Heart left ventricle (tissue), 16 donors: ENCODE results near the gene ALAS1. TPM values are rescaled to one million over a fixed set of nuclear protein-coding genes. Genes with fewer than 3 reads are reported as not detected.

Experiments
- ATAC-seq, 4 donors: fragments of 200-7000 bp; cut with Tn5 transposase; one replicate each; pipeline ENCODE4 v1.9.1; 2020 to 2022; ENCODE audit warnings: moderate library complexity in 4 of 4, mild to moderate bottlenecking in 3 of 4, moderate number of reproducible peaks in 1 of 4
- DNase-seq, 5 donors: peaks; one replicate each; pipeline ENCODE4 v3.0.0-alpha.2; 2020
- H3K27ac ChIP-seq, 12 donors: fragments of 200-600 bp; sonication (generic) in 4 of 12; one replicate each; pipeline versions ENCODE4 v1.5.0 to v1.8.0; 2016 to 2022; ENCODE audit warnings: mild to moderate bottlenecking in 2 of 12
- H3K27me3 ChIP-seq, 9 donors: fragments of 200-600 bp; sonication (generic) in 2 of 9; one replicate each; pipeline versions ENCODE4 v1.5.1 to v1.8.0; 2016 to 2022; ENCODE audit warnings: mild to moderate bottlenecking in 3 of 9
- H3K36me3 ChIP-seq, 9 donors: fragments of 200-600 bp; sonication (generic) in 2 of 9; one replicate each; pipeline versions ENCODE4 v1.5.0 to v1.8.0; 2018 to 2022; ENCODE audit warnings: mild to moderate bottlenecking in 2 of 9
- H3K4me1 ChIP-seq, 12 donors: fragments of 200-600 bp; sonication (generic) in 4 of 12; one replicate each; pipeline versions ENCODE4 v1.5.0 to v1.8.0; 2016 to 2022; ENCODE audit warnings: mild to moderate bottlenecking in 3 of 12
- H3K4me3 ChIP-seq, 12 donors: fragments of 200-600 bp; sonication (generic) in 4 of 12; one replicate each; pipeline versions ENCODE4 v1.5.0 to v1.8.0; 2017 to 2022; ENCODE audit warnings: mild to moderate bottlenecking in 9 of 12, moderate library complexity in 4 of 12
- H3K9me3 ChIP-seq, 12 donors: fragments of 200-600 bp; sonication (generic) in 4 of 12; one replicate each; pipeline versions ENCODE4 v1.5.0 to v1.8.0; 2016 to 2022; ENCODE audit warnings: mild to moderate bottlenecking in 1 of 12
- CTCF ChIP-seq, 12 donors: fragments of 200-600 bp; sonication (generic) in 4 of 12; IDR thresholded peaks; one replicate each; pipeline versions ENCODE4 v1.5.0 to v1.8.0; 2018 to 2022; ENCODE audit warnings: antibody characterized with exemption in 12 of 12, mild to moderate bottlenecking in 5 of 12
- POLR2A ChIP-seq, 2 donors: fragments of 450-650 bp; IDR thresholded peaks; one replicate each; pipeline ENCODE4 v1.6.1; 2017; ENCODE audit warnings: antibody characterized with exemption in 2 of 2, mild to moderate bottlenecking in 2 of 2, moderate library complexity in 2 of 2
- WGBS, 4 donors: extraction: QIAGEN DNeasy Blood & Tissue Kit in 2 of 4; methylation state at CpG; one replicate each; pipeline versions ENCODE4 v1.1.5 to v1.1.7; 2013 to 2018; 5-methylcytosine and 5-hydroxymethylcytosine counted together
- intact Hi-C, 10 donors: fragments of 100-400 bp; cut with DNase I; formaldehyde crosslinking; loops; one replicate each; pipeline versions ENCODE4 v1.11.1 to v1.14.2; 2022
- polyA plus RNA-seq, 2 donors: library from polyadenylated mRNA; stranded (reverse); fragments of 200-250 nt; gene quantifications; one replicate each; pipeline ENCODE4 v1.2.3, GENCODE V29; 2013
- total RNA-seq, 9 donors: library from RNA; depleted of rRNA in 2 of 9; stranded (reverse); fragments of >200 nt in 2 of 9; fragmentation: NEBNext Ultra II Directional in 3 of 9; extraction: Animal tissue kit (Norgen Biotek cat#: 25700) in 3 of 9; gene quantifications; one replicate each; pipeline versions ENCODE4 v1.1.0 to v1.2.4, GENCODE V29; 2016 to 2023
- donor health status: ischemic (EF 13 %, LVEDD 7.1; RV severe dilation, severe dysfunction).
- donor health status: healthy with polysubstance abuse.
- donor health status: DM: no; HTN: yes; CAD: no.
- donor health status: DM: no; HTN: no; CAD: no.
- donor health status: ischemic (EF 25% LVEDD 6.9; RV normal size, moderate dysfunction).
- donor health status: ischemic (EF 25% LVEDD 5.7; RV mildly dilated, moderate dysfunction).
- donor health status: healthy.
- donor health status: DM: yes; HTN: yes; CAD: no.
- donor health status: ischemic (EF 35%, LVEDD 5.7; RV mildly dilated, moderate dysfunction).
- donor health status: nonischemic (EF 11% LVEDD 7.7; RV severe dilation, severe dysfunction).
- donor health status: DM: yes; HTN: yes; CAD: no.
- donor health status: PGD.
- donor health status: ischemic (EF 29% LVEDD 5.4; RV normal size, mild dysfunction).
- donor health status: nonischemic (EF 23%, LVEDD 6.1; RV moderate dilation, normal function).

ALAS1 gene
- total and polyA plus RNA-seq, 11 donors = 77.9 to 213 (median 132) TPM

DNA sequence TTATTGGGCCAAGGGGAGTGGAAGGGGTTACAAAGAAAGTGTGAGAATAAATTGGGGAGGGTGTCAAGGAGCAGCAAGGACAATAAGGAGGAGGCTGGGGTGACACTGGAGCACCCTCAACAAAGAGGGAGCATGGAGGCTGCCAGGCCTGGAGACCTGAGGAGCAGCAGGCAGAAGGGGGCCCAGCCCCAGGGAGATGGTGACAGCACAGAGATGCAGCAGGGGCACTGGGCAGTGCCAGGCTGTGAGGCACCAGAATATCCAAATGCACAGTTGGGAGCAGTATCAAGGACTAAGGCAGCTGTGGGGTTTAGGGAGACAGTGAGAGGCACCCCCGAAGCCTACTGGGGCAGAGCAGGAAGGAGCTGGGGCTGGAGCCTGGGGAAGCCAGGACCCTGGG is 19.4 kb upstream of the ALAS1 start:
- H3K9me3 ChIP-seq = no peaks in the 10 kb centered on the region
- TF ChIP-seq POLR2A (IDR thresholded peaks at IDR 0.05) (no peak), CTCF (IDR thresholded peaks at IDR 0.05) (no peak)
- peaks cover 3 to 23% (median 16%) of the 10 kb centered on the region in 12 donors for H3K4me1 ChIP-seq
- 89 to 97% (median 93%) methylated on average over 1 of the region's 1 CpG for WGBS, 4 donors
- H3K4me3 ChIP-seq = no peak overlapping the region
- no peaks in the 10 kb centered on the region for H3K27me3 ChIP-seq
- H3K27ac ChIP-seq = no peak overlapping the region
- ATAC-seq = no peak
- no peaks in the 10 kb centered on the region for H3K36me3 ChIP-seq
- no peak for DNase-seq
- intact Hi-C loops = no loop called here

- no peak for ATAC-seq
- H3K4me3 ChIP-seq = no peak overlapping the region
- no peaks in the 10 kb centered on the region for H3K36me3 ChIP-seq
- H3K27me3 ChIP-seq = no peaks in the 10 kb centered on the region
- 44 to 79% (median 69%) methylated on average over 2 to 4 of the region's 4 CpGs for WGBS, 4 donors
- no peaks in the 10 kb centered on the region for H3K9me3 ChIP-seq
- intact Hi-C loops = no loop called here
- DNase-seq = no peak
- H3K27ac ChIP-seq = peak overlapping the region in 4 of 12 donors; percentile 9 to 73 (median 28)
- H3K4me1 ChIP-seq = peaks cover 3 to 38% (median 21%) of the 10 kb centered on the region in 12 donors
- no peak for TF ChIP-seq POLR2A (IDR thresholded peaks at IDR 0.05)
- no peak for TF ChIP-seq CTCF (IDR thresholded peaks at IDR 0.05)
These were observed 16.4 kb upstream of the ALAS1 start for GRCh38 chr3:52181543-52181942.

DNA sequence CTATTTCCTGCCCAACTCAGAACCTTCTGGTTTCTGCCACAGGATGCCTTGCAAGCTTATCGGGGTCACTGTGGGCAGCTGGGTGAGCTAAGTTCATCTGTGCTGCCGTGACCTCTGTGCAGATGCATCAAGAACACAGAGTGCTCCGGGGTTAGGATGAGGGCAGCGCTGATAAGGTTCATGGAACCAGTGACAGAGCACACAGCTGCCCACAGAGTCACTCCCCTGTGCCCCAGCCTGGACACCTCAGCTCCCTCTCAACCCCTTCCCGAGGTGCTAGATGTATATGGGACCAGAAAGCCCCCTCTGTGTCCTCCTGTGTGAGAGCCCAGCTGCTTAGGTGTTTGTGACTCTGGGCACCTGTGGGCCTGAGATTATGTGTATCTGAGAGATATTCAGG is 15.8 kb upstream of the ALAS1 start:
- DNase-seq (no peak), ATAC-seq (peak; percentile 41 to 55 (median 48))
- peaks cover 3 to 38% (median 21%) of the 10 kb centered on the region in 12 donors for H3K4me1 ChIP-seq
- peak overlapping the region in 6 of 12 donors; percentile 22 to 80 (median 72) for H3K27ac ChIP-seq
- H3K4me3 ChIP-seq = no peak overlapping the region
- WGBS, 4 donors = 56 to 79% (median 63%) methylated on average over 2 to 5 of the region's 5 CpGs
- intact Hi-C loops = loop anchor here in 1 of 10 donors (1.0 kb wide), 1 partner anchor 37 kb away; no protein-coding TSS in a partner anchor
- no peaks in the 10 kb centered on the region for H3K9me3 ChIP-seq
- no peak for TF ChIP-seq CTCF (IDR thresholded peaks at IDR 0.05)
- TF ChIP-seq POLR2A (IDR thresholded peaks at IDR 0.05) = no peak
- no peaks in the 10 kb centered on the region for H3K27me3 ChIP-seq
- H3K36me3 ChIP-seq = no peaks in the 10 kb centered on the region

GRCh38 chr3:52182691-52183090 is 15.3 kb upstream of the ALAS1 start:
- Histone ChIP-seq H3K4me3 (no peak overlapping the region), H3K9me3 (no peaks in the 10 kb centered on the region), H3K4me1 (peaks cover 3 to 38% (median 21%) of the 10 kb centered on the region in 12 donors), H3K36me3 (no peaks in the 10 kb centered on the region), H3K27me3 (no peaks in the 10 kb centered on the region), H3K27ac (peak overlapping the region in 8 of 12 donors; percentile 22 to 80 (median 69))
- no peak for DNase-seq
- TF ChIP-seq CTCF (IDR thresholded peaks at IDR 0.05) (no peak), POLR2A (IDR thresholded peaks at IDR 0.05) (no peak)
- intact Hi-C loops = loop anchor here in 1 of 10 donors (1.0 kb wide), 1 partner anchor 37 kb away; no protein-coding TSS in a partner anchor
- ATAC-seq = no peak
- 93 to 96% (median 94%) methylated on average over 4 of the region's 4 CpGs for WGBS, 4 donors
